Ascending aorta (tissue), 2 donors: ENCODE results near the gene TEX51. TPM values are rescaled to one million over a fixed set of nuclear protein-coding genes. Genes with fewer than 3 reads are reported as not detected.

Experiments
- DNase-seq, 2 donors: peaks; one replicate each; pipeline ENCODE4 v3.0.0-alpha.2; 2019; ENCODE audit warnings: low spot score in 2 of 2
- H3K27ac ChIP-seq, 2 donors: fragments of 200-600 bp; sonication (generic); one replicate each; pipeline ENCODE4 v1.5.1; 2016 to 2017; ENCODE audit warnings: mild to moderate bottlenecking in 1 of 2
- H3K27me3 ChIP-seq: fragments of 200-600 bp; sonication (generic); one replicate; pipeline ENCODE4 v1.5.1; 2017
- H3K36me3 ChIP-seq, 2 donors: fragments of 200-600 bp; sonication (generic); one replicate each; pipeline ENCODE4 v1.5.1; 2016
- H3K4me1 ChIP-seq, 2 donors: fragments of 200-600 bp; sonication (generic); one replicate each; pipeline ENCODE4 v1.5.1; 2016 to 2017; ENCODE audit warnings: mild to moderate bottlenecking in 1 of 2
- H3K4me3 ChIP-seq, 2 donors: fragments of 200-600 bp; sonication (generic); one replicate each; pipeline ENCODE4 v1.5.1; 2016 to 2017; ENCODE audit warnings: mild to moderate bottlenecking in 1 of 2
- H3K9me3 ChIP-seq, 2 donors: fragments of 200-600 bp; sonication (generic); one replicate each; pipeline ENCODE4 v1.5.1; 2016
- intact Hi-C: fragments of 100-400 bp; cut with DNase I; formaldehyde crosslinking; loops from one replicate; pipeline ENCODE4 v1.15.1; 2023
- total RNA-seq: library from RNA; depleted of rRNA; stranded (reverse); fragments of >200 nt; gene quantifications from one replicate; pipeline ENCODE4 v1.1.0, GENCODE V29; 2016
- TF ChIP-seq, protein P1 (sequence below), 3 experiments: fragments of 200-600 bp in 2 of 3; fragments of 450-650 bp in 1 of 3; sonication (generic) in 2 of 3; IDR thresholded peaks; one replicate each; pipeline ENCODE4 v1.5.1; 2016 to 2019; ENCODE audit warnings: antibody characterized with exemption in 3 of 3, mild to moderate bottlenecking in 1 of 3, moderate library complexity in 1 of 3

The TEX51 gene
- total RNA-seq, 1 donor from 2014 or later: not detected

DNA sequence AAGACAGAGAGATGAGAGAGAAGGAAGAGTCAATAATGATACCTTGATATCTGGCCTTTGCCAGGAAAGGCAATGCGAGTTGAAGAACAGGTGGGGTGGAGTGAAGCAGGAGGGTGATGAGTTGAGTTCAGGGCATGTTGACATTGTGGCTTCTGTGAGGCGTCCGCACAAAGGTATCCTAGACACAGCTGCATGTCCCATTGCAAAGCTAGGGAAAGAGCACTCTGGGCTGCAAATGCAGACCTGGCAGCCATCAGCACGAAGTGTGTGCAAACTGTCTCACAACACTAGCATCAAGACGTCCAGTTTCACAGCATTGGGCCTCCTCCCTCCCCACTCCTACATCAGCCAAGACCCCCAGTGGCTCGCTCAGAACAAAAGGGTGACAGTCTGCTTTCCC, 36.1 kb downstream of the TEX51 start:
- Histone ChIP-seq H3K4me1 (no peaks in the 10 kb centered on the region), H3K27me3 (no peaks in the 10 kb centered on the region), H3K36me3 (no peaks in the 10 kb centered on the region), H3K4me3 (no peak overlapping the region), H3K27ac (no peak overlapping the region), H3K9me3 (no peaks in the 10 kb centered on the region)
- TF ChIP-seq, protein P1, sequence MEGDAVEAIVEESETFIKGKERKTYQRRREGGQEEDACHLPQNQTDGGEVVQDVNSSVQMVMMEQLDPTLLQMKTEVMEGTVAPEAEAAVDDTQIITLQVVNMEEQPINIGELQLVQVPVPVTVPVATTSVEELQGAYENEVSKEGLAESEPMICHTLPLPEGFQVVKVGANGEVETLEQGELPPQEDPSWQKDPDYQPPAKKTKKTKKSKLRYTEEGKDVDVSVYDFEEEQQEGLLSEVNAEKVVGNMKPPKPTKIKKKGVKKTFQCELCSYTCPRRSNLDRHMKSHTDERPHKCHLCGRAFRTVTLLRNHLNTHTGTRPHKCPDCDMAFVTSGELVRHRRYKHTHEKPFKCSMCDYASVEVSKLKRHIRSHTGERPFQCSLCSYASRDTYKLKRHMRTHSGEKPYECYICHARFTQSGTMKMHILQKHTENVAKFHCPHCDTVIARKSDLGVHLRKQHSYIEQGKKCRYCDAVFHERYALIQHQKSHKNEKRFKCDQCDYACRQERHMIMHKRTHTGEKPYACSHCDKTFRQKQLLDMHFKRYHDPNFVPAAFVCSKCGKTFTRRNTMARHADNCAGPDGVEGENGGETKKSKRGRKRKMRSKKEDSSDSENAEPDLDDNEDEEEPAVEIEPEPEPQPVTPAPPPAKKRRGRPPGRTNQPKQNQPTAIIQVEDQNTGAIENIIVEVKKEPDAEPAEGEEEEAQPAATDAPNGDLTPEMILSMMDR (IDR thresholded peaks at IDR 0.05): no peak
- DNase-seq: no peak
- intact Hi-C loops: no loop called here

DNA sequence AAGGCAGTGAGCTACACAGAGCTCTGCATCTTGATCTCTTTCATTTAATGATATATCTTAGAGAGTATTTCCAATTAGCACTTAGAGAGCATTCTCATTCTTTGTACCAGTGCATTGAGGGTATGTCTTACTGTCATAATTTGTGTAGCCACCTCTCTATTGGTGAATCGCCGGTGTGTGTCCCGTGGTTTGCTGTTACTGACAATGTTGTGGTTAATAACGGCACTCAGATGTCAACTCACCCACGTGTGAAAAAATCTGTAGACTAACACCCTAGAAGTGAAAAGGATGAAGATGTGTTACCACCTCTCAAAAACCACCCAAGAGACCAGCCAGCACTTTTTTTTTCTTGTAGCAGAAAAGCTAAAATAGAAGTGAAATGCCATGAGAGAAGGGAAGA, 37.1 kb downstream of the TEX51 start:
- Histone ChIP-seq H3K27me3 (no peaks in the 10 kb centered on the region), H3K27ac (no peak overlapping the region), H3K4me3 (no peak overlapping the region), H3K9me3 (no peaks in the 10 kb centered on the region), H3K36me3 (no peaks in the 10 kb centered on the region), H3K4me1 (no peaks in the 10 kb centered on the region)
- no peak for DNase-seq
- TF ChIP-seq, protein P1 (IDR thresholded peaks at IDR 0.05): no peak
- intact Hi-C loops: no loop called here

DNA sequence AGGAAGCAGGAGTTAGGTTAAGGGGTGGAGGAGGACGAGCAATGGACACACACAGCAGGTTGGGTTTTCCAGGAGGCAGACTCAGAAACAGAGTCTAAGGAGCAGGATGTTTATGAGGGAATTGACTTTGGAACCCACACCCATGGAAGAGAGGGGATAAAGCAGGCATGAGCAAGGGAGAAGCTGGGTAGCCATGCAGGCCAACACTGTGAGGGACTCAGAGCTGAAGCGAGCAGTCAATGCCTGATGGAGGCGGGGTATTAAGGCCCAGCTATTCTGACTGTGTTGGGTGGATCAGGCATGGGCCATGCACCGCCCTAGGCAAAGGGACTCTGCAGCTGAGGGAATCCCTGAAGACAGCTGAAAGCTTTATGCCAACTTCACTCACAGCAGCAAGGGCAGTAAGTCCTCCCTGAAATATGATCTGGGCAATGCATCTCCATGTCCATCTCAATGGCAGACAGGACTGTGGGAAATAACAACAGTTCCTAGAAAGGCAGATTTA, 37.6 kb downstream of the TEX51 start:
- H3K4me1 ChIP-seq: no peaks in the 10 kb centered on the region
- H3K36me3 ChIP-seq: no peaks in the 10 kb centered on the region
- no peaks in the 10 kb centered on the region for H3K27me3 ChIP-seq
- TF ChIP-seq, protein P1 (IDR thresholded peaks at IDR 0.05): no peak
- intact Hi-C loops: no loop called here
- H3K9me3 ChIP-seq: no peaks in the 10 kb centered on the region
- H3K4me3 ChIP-seq: no peak overlapping the region
- DNase-seq: no peak
- H3K27ac ChIP-seq: no peak overlapping the region

DNA sequence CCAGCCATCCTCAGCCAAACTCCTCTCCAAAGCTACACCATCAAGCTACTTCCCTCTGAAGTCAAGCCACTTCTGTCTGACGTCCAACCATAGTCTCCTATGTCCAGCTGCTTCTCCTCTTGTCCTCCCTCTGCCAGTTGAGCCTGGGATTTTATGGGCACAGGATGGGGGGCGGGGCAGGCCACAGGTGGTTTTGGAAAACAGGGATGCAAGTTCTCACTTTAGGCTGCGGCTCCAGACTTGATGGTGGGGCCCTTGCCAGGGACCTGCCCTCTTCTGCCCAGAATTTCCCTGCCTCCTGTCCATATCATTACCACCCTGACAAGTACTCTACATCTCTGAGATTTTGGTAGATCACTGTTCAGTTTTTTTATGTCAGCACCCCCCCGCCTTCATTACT, 41.6 kb downstream of the TEX51 start:
- H3K27ac ChIP-seq: no peak overlapping the region
- intact Hi-C loops: no loop called here
- TF ChIP-seq, protein P1 (IDR thresholded peaks at IDR 0.05): no peak
- no peak overlapping the region for H3K4me3 ChIP-seq
- no peaks in the 10 kb centered on the region for H3K36me3 ChIP-seq
- H3K27me3 ChIP-seq: no peaks in the 10 kb centered on the region
- H3K9me3 ChIP-seq: no peaks in the 10 kb centered on the region
- no peak for DNase-seq
- no peaks in the 10 kb centered on the region for H3K4me1 ChIP-seq

DNA sequence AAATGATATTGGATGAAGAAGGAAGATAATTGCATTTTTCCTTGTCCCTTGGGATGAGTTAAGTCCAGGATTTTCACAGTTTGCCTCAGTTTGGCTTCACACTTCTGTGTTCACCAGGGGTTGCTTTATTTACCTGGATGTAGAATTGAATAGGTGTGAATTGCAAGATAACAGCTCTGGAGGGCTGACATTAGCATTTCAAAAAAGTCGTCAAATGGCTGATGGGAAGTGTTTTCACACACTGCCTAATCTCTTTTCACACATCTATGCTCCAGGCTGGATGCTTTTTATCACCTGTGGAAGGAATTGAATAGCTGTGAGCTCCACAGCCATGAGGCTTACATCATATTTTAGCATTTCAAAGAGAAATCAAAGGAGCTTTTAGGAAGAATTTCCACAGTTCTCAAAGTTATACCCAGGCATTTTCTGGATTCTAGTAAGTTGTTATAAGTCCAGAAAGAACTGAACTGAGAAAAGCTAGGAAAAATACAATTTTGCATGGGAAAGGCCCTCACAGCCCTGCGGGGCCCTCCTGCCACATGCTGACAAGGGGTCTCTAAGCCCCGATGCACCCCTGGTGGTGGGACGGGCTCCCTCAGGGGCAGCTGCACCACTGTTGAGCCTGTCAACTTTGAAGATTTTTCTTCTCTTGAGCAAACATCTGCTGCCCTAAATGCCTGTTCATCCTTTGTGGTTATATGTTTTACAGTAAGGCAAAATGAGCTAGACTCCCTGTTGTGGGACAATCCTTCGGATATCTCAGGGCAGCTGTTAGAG, 43.9 kb downstream of the TEX51 start:
- Histone ChIP-seq H3K27ac (no peak overlapping the region), H3K27me3 (no peaks in the 10 kb centered on the region), H3K4me3 (no peak overlapping the region), H3K9me3 (no peaks in the 10 kb centered on the region), H3K4me1 (no peaks in the 10 kb centered on the region), H3K36me3 (no peaks in the 10 kb centered on the region)
- DNase-seq: no peak
- TF ChIP-seq, protein P1 (IDR thresholded peaks at IDR 0.05): no peak
- intact Hi-C loops: no loop called here
